Measurements from ENCODE around the gene MEIOSIN. TPM values are rescaled to one million over a fixed set of nuclear protein-coding genes. Genes with fewer than 3 reads are reported as not detected.

Gene MEIOSIN
- total and polyA plus RNA-seq, 2 donors, result 0.02 TPM; not detected in 1

Other genes with a start within 250 kb of the MEIOSIN start
- gene RTN2, start 236.4 kb upstream of the MEIOSIN start, total RNA-seq, result 1.6 TPM
- 5.0 TPM for gene RTN2, start 236.4 kb upstream of the MEIOSIN start, polyA plus RNA-seq
- gene PPM1N, start 235.0 kb upstream of the MEIOSIN start, total RNA-seq, result 4.8 TPM
- 4.0 TPM for gene PPM1N, start 235.0 kb upstream of the MEIOSIN start, polyA plus RNA-seq
- gene VASP, start 226.0 kb upstream of the MEIOSIN start, total RNA-seq, result 61.2 TPM
- 138 TPM for gene VASP, start 226.0 kb upstream of the MEIOSIN start, polyA plus RNA-seq
- gene OPA3, start 148.6 kb upstream of the MEIOSIN start, total RNA-seq, result 3.4 TPM
- 7.4 TPM for gene OPA3, start 148.6 kb upstream of the MEIOSIN start, polyA plus RNA-seq
- gene GPR4, start 131.2 kb upstream of the MEIOSIN start, total RNA-seq, result 0.09 TPM
- 1.3 TPM for gene GPR4, start 131.2 kb upstream of the MEIOSIN start, polyA plus RNA-seq
- gene EML2, start 94.0 kb upstream of the MEIOSIN start, total RNA-seq, result 19.3 TPM
- 55.2 TPM for gene EML2, start 94.0 kb upstream of the MEIOSIN start, polyA plus RNA-seq
- gene GIPR, start 65.2 kb upstream of the MEIOSIN start, total RNA-seq, result 0.14 TPM
- 1.6 TPM for gene GIPR, start 65.2 kb upstream of the MEIOSIN start, polyA plus RNA-seq
- gene SNRPD2, start 41.5 kb upstream of the MEIOSIN start, total RNA-seq, result 711 TPM
- gene SNRPD2, start 41.5 kb upstream of the MEIOSIN start, polyA plus RNA-seq, result 395 TPM
- 3.1 TPM for gene QPCTL, start 40.8 kb upstream of the MEIOSIN start, total RNA-seq
- 8.2 TPM for gene QPCTL, start 40.8 kb upstream of the MEIOSIN start, polyA plus RNA-seq
- gene FBXO46, start 2.5 kb upstream of the MEIOSIN start, total RNA-seq, result 6.8 TPM
- gene FBXO46, start 2.5 kb upstream of the MEIOSIN start, polyA plus RNA-seq, result 18.8 TPM
- gene SIX5, start 35.8 kb downstream of the MEIOSIN start, total RNA-seq, result 1.7 TPM
- gene SIX5, start 35.8 kb downstream of the MEIOSIN start, polyA plus RNA-seq, result 7.0 TPM
- gene DMPK, start 49.1 kb downstream of the MEIOSIN start, total RNA-seq, result 3.9 TPM
- 59.4 TPM for gene DMPK, start 49.1 kb downstream of the MEIOSIN start, polyA plus RNA-seq
- gene DMWD, start 59.4 kb downstream of the MEIOSIN start, total RNA-seq, result 12.4 TPM
- 18.1 TPM for gene DMWD, start 59.4 kb downstream of the MEIOSIN start, polyA plus RNA-seq
- not detected for gene RSPH6A, start 81.9 kb downstream of the MEIOSIN start, total RNA-seq
- 0.14 TPM for gene RSPH6A, start 81.9 kb downstream of the MEIOSIN start, polyA plus RNA-seq
- 24.5 TPM for gene SYMPK, start 129.7 kb downstream of the MEIOSIN start, total RNA-seq
- 151 TPM for gene SYMPK, start 129.7 kb downstream of the MEIOSIN start, polyA plus RNA-seq
- gene FOXA3, start 130.9 kb downstream of the MEIOSIN start, total RNA-seq, result 0.05 TPM
- gene FOXA3, start 130.9 kb downstream of the MEIOSIN start, polyA plus RNA-seq, result 0.23 TPM
- 19.3 TPM for gene IRF2BP1, start 152.7 kb downstream of the MEIOSIN start, total RNA-seq
- gene IRF2BP1, start 152.7 kb downstream of the MEIOSIN start, polyA plus RNA-seq, result 12.3 TPM
- gene MYPOP, start 169.2 kb downstream of the MEIOSIN start, total RNA-seq, result 1.8 TPM
- 9.1 TPM for gene MYPOP, start 169.2 kb downstream of the MEIOSIN start, polyA plus RNA-seq
- not detected for gene NANOS2, start 181.3 kb downstream of the MEIOSIN start, total RNA-seq
- 0.07 TPM for gene NANOS2, start 181.3 kb downstream of the MEIOSIN start, polyA plus RNA-seq
- 0.09 TPM for gene NOVA2, start 240.4 kb downstream of the MEIOSIN start, total RNA-seq
- gene NOVA2, start 240.4 kb downstream of the MEIOSIN start, polyA plus RNA-seq, result 1.0 TPM